Mesenchymal stem cell (in vitro differentiated cells and primary cell): ENCODE measurements around the gene ERICH4.

Experiments used
- DNase-seq: peaks from one replicate; pipeline ENCODE4 v3.0.0-alpha.2; 2013
- H2AFZ ChIP-seq: one replicate; pipeline ENCODE4 v1.6.1; 2013; ENCODE audit warnings: low read depth, mild to moderate bottlenecking, control low read depth, inconsistent platforms, low read length, moderate library complexity
- H2AK5ac ChIP-seq: 2 replicates; pipeline ENCODE4 v1.6.1; 2013; ENCODE audit warnings: low read length, moderate library complexity, mild to moderate bottlenecking, inconsistent platforms; ENCODE audit not compliant: severe bottlenecking
- H2BK120ac ChIP-seq: one replicate; pipeline ENCODE4 v1.6.1; 2013; ENCODE audit warnings: low read depth, mild to moderate bottlenecking, inconsistent platforms, low read length, moderate library complexity
- H2BK12ac ChIP-seq, 2 experiments: one replicate each; pipeline ENCODE4 v1.6.1; 2013; ENCODE audit warnings: inconsistent platforms in 2 of 2, low read length in 2 of 2, mild to moderate bottlenecking in 2 of 2, moderate library complexity in 2 of 2, control low read depth in 1 of 2
- H2BK15ac ChIP-seq: one replicate; pipeline ENCODE4 v1.6.1; 2013; ENCODE audit warnings: mild to moderate bottlenecking, low read depth, inconsistent platforms; ENCODE audit not compliant: poor library complexity, severe bottlenecking
- H2BK5ac ChIP-seq: 2 replicates; pipeline ENCODE4 v1.6.1; 2013; ENCODE audit warnings: low read depth, mild to moderate bottlenecking, low read length, control low read depth, inconsistent platforms; ENCODE audit not compliant: poor library complexity, severe bottlenecking
- H3K14ac ChIP-seq, 2 experiments: one replicate each; pipeline ENCODE4 v1.6.1; 2013; ENCODE audit warnings: inconsistent platforms in 2 of 2, low read length in 2 of 2, control low read depth in 1 of 2, mild to moderate bottlenecking in 1 of 2, moderate library complexity in 1 of 2
- H3K18ac ChIP-seq, 2 experiments: one replicate each; pipeline ENCODE4 v1.6.1; 2013; ENCODE audit warnings: inconsistent platforms in 2 of 2, low read length in 2 of 2, control low read depth in 1 of 2, low read depth in 1 of 2, mild to moderate bottlenecking in 1 of 2
- H3K23ac ChIP-seq, 2 experiments: one replicate each; pipeline ENCODE4 v1.6.1; 2013; ENCODE audit warnings: inconsistent platforms in 2 of 2, low read length in 2 of 2, mild to moderate bottlenecking in 2 of 2, moderate library complexity in 2 of 2, control low read depth in 1 of 2
- H3K27ac ChIP-seq: 2 replicates; pipeline ENCODE4 v1.5.1; 2013; ENCODE audit warnings: mild to moderate bottlenecking, moderate library complexity, low read length, control low read depth, inconsistent platforms; ENCODE audit not compliant: poor library complexity, severe bottlenecking
- H3K27me3 ChIP-seq, 2 experiments: 2 replicates each; pipeline versions ENCODE4 v1.6.1 to v1.7.0; 2013; ENCODE audit warnings: low read length in 2 of 2, mild to moderate bottlenecking in 2 of 2, moderate library complexity in 2 of 2, control low read depth in 1 of 2, inconsistent platforms in 1 of 2; ENCODE audit not compliant: control insufficient read depth in 1 of 2, insufficient read depth in 1 of 2
- H3K36me3 ChIP-seq, 2 experiments: 2 replicates each; pipeline versions ENCODE4 v1.6.1 to v1.7.0; 2013; ENCODE audit warnings: low read length in 2 of 2, control low read depth in 1 of 2, inconsistent platforms in 1 of 2, low read depth in 1 of 2, mild to moderate bottlenecking in 1 of 2; ENCODE audit not compliant: insufficient read depth in 2 of 2, control insufficient read depth in 1 of 2
- H3K4ac ChIP-seq, 2 experiments: one replicate each; pipeline ENCODE4 v1.6.1; 2013; ENCODE audit warnings: inconsistent platforms in 2 of 2, low read length in 2 of 2, mild to moderate bottlenecking in 2 of 2, moderate library complexity in 2 of 2, control low read depth in 1 of 2, low read depth in 1 of 2
- H3K4me1 ChIP-seq: 2 replicates; pipeline ENCODE4 v1.6.1; 2013; ENCODE audit warnings: low read depth, low read length, control low read depth; ENCODE audit not compliant: control insufficient read depth, insufficient read depth
- H3K4me2 ChIP-seq: 2 replicates; pipeline ENCODE4 v1.6.1; 2013; ENCODE audit warnings: low read length, mild to moderate bottlenecking, inconsistent platforms; ENCODE audit not compliant: poor library complexity, severe bottlenecking
- H3K4me3 ChIP-seq, 2 experiments: 2 replicates each; pipeline versions ENCODE4 v1.5.1 to v1.7.0; 2013; ENCODE audit warnings: low read length in 2 of 2, mild to moderate bottlenecking in 2 of 2, control low read depth in 1 of 2, low read depth in 1 of 2; ENCODE audit not compliant: insufficient read depth in 1 of 2
- H3K79me1 ChIP-seq: replicated peaks from 2 replicates; pipeline ENCODE4 v1.6.1; 2013; ENCODE audit warnings: mild to moderate bottlenecking, control low read depth, low read length, inconsistent platforms; ENCODE audit not compliant: poor library complexity, severe bottlenecking
- H3K9ac ChIP-seq: 2 replicates; pipeline ENCODE4 v1.7.0; 2013; ENCODE audit warnings: mild to moderate bottlenecking, low read length, moderate library complexity
- H3K9me3 ChIP-seq: 2 replicates; pipeline ENCODE4 v1.7.0; 2013; ENCODE audit warnings: mild to moderate bottlenecking, low read length; ENCODE audit not compliant: control insufficient read depth
- H4K8ac ChIP-seq: one replicate; pipeline ENCODE4 v1.6.1; 2013; ENCODE audit warnings: inconsistent platforms, mild to moderate bottlenecking, low read length, moderate library complexity
- H4K91ac ChIP-seq: one replicate; pipeline ENCODE4 v1.6.1; 2013; ENCODE audit warnings: mild to moderate bottlenecking, low read length, inconsistent platforms
- WGBS: methylation state at CpG from one replicate; pipeline ENCODE4 v1.1.7; 2013; ENCODE audit warnings: mixed read lengths; 5-methylcytosine and 5-hydroxymethylcytosine counted together

The ERICH4 gene

DNA sequence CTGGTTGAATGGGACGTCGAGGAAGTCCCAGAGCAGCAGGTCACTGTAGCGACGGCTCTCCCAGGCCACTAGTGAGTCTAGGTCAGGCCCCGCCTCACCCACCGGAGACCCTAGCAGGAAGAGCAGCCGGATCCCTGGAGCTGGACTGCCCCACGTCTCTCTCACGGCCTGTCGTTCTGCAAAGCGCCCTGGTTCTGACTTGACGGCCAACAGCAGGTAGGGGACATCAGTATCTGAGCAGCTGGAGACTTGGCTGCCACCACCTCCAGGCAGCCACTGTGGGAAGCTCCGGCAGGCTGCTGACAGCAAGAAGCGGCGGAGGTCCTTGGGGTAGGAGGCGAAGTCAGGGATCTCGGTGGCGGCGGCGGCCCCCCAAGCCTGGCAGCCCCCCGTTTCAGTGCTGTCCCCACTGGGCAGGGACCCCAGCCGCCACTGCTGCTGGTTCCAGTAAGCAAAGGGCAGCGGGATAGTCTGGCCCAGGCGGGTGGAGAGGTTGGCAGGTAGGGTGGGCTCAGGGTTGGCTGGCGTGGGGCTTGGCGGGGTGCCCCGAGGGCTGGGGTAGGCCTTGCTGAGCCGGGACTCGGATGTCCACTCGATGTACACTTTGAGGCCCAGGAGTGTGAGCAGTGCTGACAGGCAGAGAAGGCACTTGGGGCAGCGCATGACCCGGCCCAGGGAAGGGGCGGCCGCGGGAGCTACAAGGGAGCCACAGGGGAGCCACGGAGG lies 16.7 kb upstream of the ERICH4 start:
- H3K14ac ChIP-seq: no peak overlapping the region
- peaks cover 6% of the 10 kb centered on the region for H3K79me1 ChIP-seq
- no peak overlapping the region for H2AK5ac ChIP-seq
- no peak for DNase-seq
- no peak overlapping the region for H2BK5ac ChIP-seq
- H4K91ac ChIP-seq: no peak overlapping the region
- H3K4me1 ChIP-seq: peaks cover 34% of the 10 kb centered on the region
- peak overlapping the region; percentile 96 for H3K9ac ChIP-seq
- H2AFZ ChIP-seq: no peak overlapping the region
- peak overlapping the region; percentile 71 for H3K4me2 ChIP-seq
- no peaks in the 10 kb centered on the region for H3K27me3 ChIP-seq
- 92% methylated on average over 33 of the region's 36 CpGs for WGBS
- H3K4me3 ChIP-seq: peak overlapping the region in 1 of 2 experiments; percentile 92
- no peak overlapping the region for H3K23ac ChIP-seq
- H3K4ac ChIP-seq: peak overlapping the region; percentile 1 to 64
- H3K36me3 ChIP-seq: peaks cover 47 to 57% of the 10 kb centered on the region in 2 experiments
- H4K8ac ChIP-seq: no peak overlapping the region
- no peak overlapping the region for H2BK120ac ChIP-seq
- H3K18ac ChIP-seq: peak overlapping the region in 1 of 2 experiments; percentile 56
- H2BK12ac ChIP-seq: peak overlapping the region in 1 of 2 experiments; percentile 15
- no peak overlapping the region for H3K27ac ChIP-seq
- H3K9me3 ChIP-seq: no peaks in the 10 kb centered on the region
- H2BK15ac ChIP-seq: peak overlapping the region; percentile 39

- H2BK15ac ChIP-seq: peak within 1 kb of the TSS; percentile 93
- peak within 1 kb of the TSS; percentile 3 for H3K27ac ChIP-seq
- H3K14ac ChIP-seq: peak within 1 kb of the TSS in 1 of 2 experiments; percentile 29
- H2AK5ac ChIP-seq: peak within 1 kb of the TSS; percentile 73
- peak within 1 kb of the TSS; percentile 92 for H4K8ac ChIP-seq
- peak within 1 kb of the TSS; percentile 56 to 89 for H3K18ac ChIP-seq
- H3K79me1 ChIP-seq: peaks cover 7% of the 10 kb centered on the region
- peak; percentile 77 for DNase-seq
- peak within 1 kb of the TSS in 1 of 2 experiments; percentile 56 for H3K23ac ChIP-seq
- H2BK12ac ChIP-seq: peak within 1 kb of the TSS; percentile 32 to 38
- no peaks in the 10 kb centered on the region for H3K9me3 ChIP-seq
- peak within 1 kb of the TSS; percentile 90 for H4K91ac ChIP-seq
- H3K27me3 ChIP-seq: no peaks in the 10 kb centered on the region
- peak within 1 kb of the TSS; percentile 54 for H2AFZ ChIP-seq
- H3K4me3 ChIP-seq: peak within 1 kb of the TSS; percentile 31 to 92
- peaks cover 34% of the 10 kb centered on the region for H3K4me1 ChIP-seq
- H3K4ac ChIP-seq: peak within 1 kb of the TSS; percentile 64 to 69
- peak within 1 kb of the TSS; percentile 50 for H2BK120ac ChIP-seq
- 7% methylated on average over 19 of the region's 19 CpGs for WGBS
- peak within 1 kb of the TSS; percentile 71 for H3K4me2 ChIP-seq
- H2BK5ac ChIP-seq: no peak within 1 kb of the TSS
- H3K36me3 ChIP-seq: peaks cover 47 to 57% of the 10 kb centered on the region in 2 experiments
- peak within 1 kb of the TSS; percentile 96 for H3K9ac ChIP-seq
Observed at GRCh38 chr19:41426952-41427646, 15.9 kb upstream of the ERICH4 start, which contains the start of gene B3GNT8. Gene B3GNT8, minus strand, starts transcription at chr19:41427374. Its CDS starts 596 bp downstream, at chr19:41426778.

- H3K79me1 ChIP-seq: peaks cover 8% of the 10 kb centered on the region
- H3K27me3 ChIP-seq: no peaks in the 10 kb centered on the region
- no peak overlapping the region for H2BK5ac ChIP-seq
- peak overlapping the region; percentile 92 for H4K8ac ChIP-seq
- H2BK15ac ChIP-seq: peak overlapping the region; percentile 93
- peak overlapping the region; percentile 73 for H2AK5ac ChIP-seq
- 14% methylated on average over 22 of the region's 23 CpGs for WGBS
- peak overlapping the region; percentile 59 to 69 for H3K4ac ChIP-seq
- peak overlapping the region; percentile 3 for H3K27ac ChIP-seq
- no peaks in the 10 kb centered on the region for H3K9me3 ChIP-seq
- H3K23ac ChIP-seq: peak overlapping the region in 1 of 2 experiments; percentile 53
- H2BK120ac ChIP-seq: peak overlapping the region; percentile 42
- peak overlapping the region; percentile 90 for H4K91ac ChIP-seq
- DNase-seq: no peak
- H3K4me2 ChIP-seq: peak overlapping the region; percentile 66
- H3K4me3 ChIP-seq: peak overlapping the region in 1 of 2 experiments; percentile 82
- H3K18ac ChIP-seq: peak overlapping the region; percentile 48 to 89
- H2AFZ ChIP-seq: no peak overlapping the region
- H3K9ac ChIP-seq: peak overlapping the region; percentile 85
- H3K36me3 ChIP-seq: peaks cover 47 to 57% of the 10 kb centered on the region in 2 experiments
- H3K4me1 ChIP-seq: peaks cover 34% of the 10 kb centered on the region
- H2BK12ac ChIP-seq: peak overlapping the region; percentile 32 to 38
- peak overlapping the region in 1 of 2 experiments; percentile 29 for H3K14ac ChIP-seq
Observed at GRCh38 chr19:41427647-41428480, 15.1 kb upstream of the ERICH4 start.
